ENCODE data around the gene TMEM97.
"Not testable (repeated sequence)": the region's sequence is repeated elsewhere in the genome, so short reads cannot be mapped to it uniquely, and the experiment has no call there.

Gene TMEM97

GRCh38 chr17:28338769-28339212 lies 19.8 kb downstream of the TMEM97 start:
- not testable (repeated sequence) for DNase-seq

DNA sequence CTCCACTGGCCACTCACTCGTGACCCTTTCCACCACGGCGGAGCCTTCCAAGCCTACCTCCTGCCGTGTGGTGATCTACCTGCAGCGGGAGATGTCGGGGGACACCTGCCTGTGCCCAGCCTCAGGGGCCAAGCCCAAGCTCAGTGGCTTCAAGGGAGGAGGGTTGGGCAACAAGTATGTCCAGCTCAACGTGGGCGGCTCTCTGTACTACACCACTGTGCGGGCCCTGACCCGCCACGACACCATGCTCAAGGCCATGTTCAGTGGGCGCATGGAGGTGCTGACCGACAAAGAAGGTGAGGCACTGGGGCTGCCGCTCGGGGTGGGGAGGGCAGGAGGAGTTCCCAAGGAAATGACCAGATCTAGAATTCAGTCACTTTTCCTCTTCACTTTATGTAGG lies 20.4 kb downstream of the TMEM97 start:
- no peak for DNase-seq

- no peak for DNase-seq
Measured at GRCh38 chr17:28340374-28340773, 21.4 kb downstream of the TMEM97 start.

- DNase-seq = no peak
Measured at GRCh38 chr17:28341516-28341915, 22.5 kb downstream of the TMEM97 start.

DNA sequence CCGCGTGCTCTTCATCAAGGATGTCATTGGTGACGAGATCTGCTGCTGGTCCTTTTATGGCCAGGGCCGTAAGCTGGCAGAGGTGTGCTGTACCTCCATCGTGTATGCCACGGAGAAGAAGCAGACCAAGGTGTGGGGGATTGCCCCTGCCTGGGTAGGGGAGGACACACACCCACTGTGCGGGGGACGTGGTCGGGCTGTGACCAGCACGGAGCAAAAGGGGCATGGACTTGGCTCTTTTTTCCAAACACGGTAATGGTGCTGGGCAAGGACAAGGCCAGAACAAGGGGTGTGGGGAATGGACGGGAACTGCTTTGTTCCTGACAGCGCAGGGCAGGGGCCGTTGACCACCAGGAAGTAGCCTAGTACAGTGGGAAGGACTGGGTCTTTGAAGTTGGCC lies 23.3 kb downstream of the TMEM97 start:
- DNase-seq = no peak

DNA sequence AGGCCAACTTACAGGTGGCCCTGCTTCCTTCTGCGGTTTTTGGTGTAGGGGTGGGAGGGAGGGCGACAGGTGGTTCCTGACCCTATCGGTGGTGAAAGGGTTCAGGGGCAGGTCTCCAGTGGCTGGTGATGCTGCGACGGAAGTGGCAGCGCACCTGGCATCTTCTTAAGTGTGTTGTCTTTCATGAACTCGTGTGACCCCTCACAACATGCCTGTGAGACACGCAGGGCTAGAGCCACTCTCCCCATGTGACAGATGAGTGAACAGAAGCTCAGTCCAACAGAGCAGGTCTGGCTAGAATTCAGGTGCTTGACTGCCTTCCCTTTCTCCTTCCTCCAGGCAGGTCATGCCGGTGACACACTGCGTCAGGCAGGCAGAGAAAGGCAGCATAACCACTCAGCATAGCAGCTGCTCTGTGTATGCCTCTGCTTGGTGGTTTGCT lies 24.5 kb downstream of the TMEM97 start:
- DNase-seq = no peak

- DNase-seq = no peak
Measured at GRCh38 chr17:28344011-28344410, 25.0 kb downstream of the TMEM97 start.

- DNase-seq = no peak
Measured at GRCh38 chr17:28344435-28344901, 25.5 kb downstream of the TMEM97 start.

DNA sequence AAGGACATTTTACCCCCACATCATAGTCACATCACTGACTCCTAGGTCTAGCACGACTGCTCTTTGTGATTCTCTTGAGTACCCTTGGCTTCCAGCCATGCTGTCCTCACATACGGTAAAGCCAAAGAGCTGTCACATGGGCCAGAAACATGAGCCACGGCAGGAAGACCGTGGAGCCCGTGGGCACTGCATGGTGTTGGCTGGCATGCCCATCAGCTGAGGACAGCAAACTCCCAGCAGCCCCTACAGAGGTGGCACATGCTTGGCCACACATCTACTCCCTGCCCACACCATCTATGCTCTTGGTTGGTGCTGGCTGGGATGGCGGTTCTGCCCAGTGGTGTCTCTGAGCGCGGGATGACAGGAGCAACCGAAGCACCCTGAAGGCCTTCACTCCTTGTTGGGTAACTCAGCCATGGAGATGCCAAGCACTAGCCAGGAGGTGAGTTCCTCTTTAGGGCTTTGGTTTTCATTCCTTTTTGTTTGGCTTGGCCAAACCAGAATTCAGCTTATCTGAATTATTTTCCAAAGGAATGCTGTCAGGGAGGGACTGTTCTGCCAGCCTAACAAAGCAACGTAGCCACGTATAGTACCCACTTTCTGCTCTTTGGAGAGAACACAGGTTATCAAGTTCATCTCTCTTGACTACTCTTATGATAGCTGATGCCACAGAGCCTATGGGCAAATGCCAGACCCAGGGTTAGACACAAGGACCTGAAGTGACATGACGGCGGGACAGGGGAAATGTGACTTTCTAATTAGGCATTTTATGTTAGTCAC lies 26.6 kb downstream of the TMEM97 start:
- no peak for DNase-seq

GRCh38 chr17:28346199-28346580 lies 27.2 kb downstream of the TMEM97 start:
- DNase-seq = no peak

DNA sequence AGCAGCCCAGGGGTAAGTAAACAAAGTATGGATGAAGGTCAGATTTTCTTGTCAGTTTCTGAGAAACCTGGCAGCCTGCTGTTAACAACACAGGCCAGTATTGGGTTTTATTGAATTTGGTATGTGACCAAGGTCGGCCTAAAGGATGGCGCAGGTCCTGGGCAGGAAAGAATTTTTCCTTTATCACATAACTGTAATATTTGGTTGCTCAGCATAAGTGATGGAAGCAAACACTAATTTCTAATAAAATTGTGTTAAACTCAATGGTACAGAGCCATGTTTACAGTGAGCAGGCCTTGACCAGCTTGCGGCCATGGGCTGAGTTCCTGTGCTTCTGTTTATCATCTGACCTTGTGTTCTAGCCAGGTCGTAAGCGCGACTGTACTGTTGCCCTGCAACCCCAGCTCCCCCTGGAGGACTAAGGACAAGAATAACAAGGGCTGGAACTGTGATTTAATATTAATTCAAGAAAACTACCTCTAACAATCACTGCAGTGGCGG lies 27.8 kb downstream of the TMEM97 start:
- DNase-seq = no peak

GRCh38 chr17:28347261-28347891 lies 28.4 kb downstream of the TMEM97 start:
- no peak for DNase-seq

GRCh38 chr17:28348979-28349378 lies 30.0 kb downstream of the TMEM97 start:
- DNase-seq = no peak

GRCh38 chr17:28350271-28350670 lies 31.3 kb downstream of the TMEM97 start:
- no peak for DNase-seq

DNA sequence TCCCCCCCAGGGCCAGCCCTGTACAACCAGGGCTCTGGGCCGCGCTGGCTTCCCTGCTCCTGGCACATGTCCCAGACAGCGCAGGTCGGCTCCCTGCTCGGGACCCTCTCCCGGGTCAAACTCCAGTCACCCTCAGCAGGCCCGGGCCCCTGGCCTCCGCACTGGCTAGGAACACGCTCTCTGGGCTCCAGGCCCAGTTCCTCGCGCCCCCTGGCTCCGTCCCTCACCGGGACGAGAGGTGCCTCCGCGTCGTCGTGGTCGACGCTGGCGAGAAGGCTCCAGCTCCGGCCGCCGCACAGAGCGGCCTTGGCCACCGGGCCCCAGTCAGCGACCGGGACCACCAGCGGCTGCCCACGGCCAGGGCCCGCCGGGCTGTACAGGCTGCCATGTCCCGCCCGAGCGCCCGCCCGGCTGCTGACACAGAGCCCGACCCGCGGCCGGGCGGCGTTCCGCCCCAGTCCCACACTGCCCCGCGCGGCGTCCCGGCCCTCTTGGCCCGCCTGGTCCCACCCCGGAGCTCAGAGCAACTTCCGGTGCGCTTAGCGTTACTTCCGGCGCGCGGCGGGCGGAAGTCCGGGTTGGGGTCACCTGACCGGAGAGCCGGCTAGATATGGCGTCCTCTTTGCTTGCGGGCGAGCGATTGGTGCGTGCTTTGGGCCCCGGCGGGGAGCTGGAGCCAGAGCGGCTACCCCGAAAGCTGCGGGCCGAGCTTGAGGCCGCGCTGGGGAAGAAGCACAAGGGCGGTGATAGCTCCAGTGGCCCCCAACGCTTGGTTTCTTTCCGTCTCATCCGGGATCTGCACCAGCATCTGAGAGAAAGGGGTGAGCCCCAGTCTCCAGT lies 38.3 kb downstream of the TMEM97 start, which contains the start of gene POLDIP2:
TSS of gene POLDIP2 (minus strand) at position 467 of the 840 bp plus-strand sequence. CDS start at position 388, 79 bp downstream.
- peak; percentile 94 for DNase-seq

GRCh38 chr17:28357901-28358197 lies 38.8 kb downstream of the TMEM97 start:
- DNase-seq = no peak

GRCh38 chr17:28363186-28363585 lies 44.2 kb downstream of the TMEM97 start:
- no peak for DNase-seq

- no peak for DNase-seq
Measured at GRCh38 chr17:28363776-28364650, 45.0 kb downstream of the TMEM97 start.

GRCh38 chr17:28364665-28365363 lies 45.8 kb downstream of the TMEM97 start, which contains the start of gene SEBOX:
Gene SEBOX (minus strand): TSS chr17:28365199. CDS start chr17:28365151, 48 bp downstream.
- no peak for DNase-seq

DNA sequence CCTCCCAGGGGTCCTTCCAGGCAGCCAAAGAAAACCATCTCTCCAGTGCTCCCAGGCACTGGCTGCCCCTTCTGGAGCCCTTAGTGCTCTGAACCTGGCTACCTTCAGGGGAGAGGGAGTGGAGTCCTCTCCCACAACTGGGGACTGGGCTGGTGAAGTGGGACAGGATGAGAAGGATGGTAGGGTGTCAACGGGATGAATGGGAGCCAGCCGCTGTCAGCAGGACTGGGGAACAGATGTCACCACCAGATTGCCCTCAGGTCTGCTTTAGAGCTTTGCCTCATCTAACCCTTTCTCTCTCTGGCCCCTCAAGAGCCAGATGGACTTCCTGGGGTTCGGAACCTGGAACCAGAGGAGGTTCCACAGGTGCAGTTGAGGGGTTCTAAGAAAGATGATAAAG lies 46.5 kb downstream of the TMEM97 start:
- DNase-seq = no peak

- no peak for DNase-seq
Measured at GRCh38 chr17:28366605-28367004, 47.6 kb downstream of the TMEM97 start.

Measured in NCI-H526 treated with DMSO at 0.1 percent for 48 hours (cell line).